HG03066 (cell line): ENCODE results near the gene AIF1.

ENCODE experiments used
- ATAC-seq: cut with Tn5 transposase; IDR thresholded peaks from one replicate; pipeline ENCODE4 v1.9.1; 2021; ENCODE audit warnings: low read depth; ENCODE audit not compliant: unreplicated experiment

The AIF1 gene

DNA sequence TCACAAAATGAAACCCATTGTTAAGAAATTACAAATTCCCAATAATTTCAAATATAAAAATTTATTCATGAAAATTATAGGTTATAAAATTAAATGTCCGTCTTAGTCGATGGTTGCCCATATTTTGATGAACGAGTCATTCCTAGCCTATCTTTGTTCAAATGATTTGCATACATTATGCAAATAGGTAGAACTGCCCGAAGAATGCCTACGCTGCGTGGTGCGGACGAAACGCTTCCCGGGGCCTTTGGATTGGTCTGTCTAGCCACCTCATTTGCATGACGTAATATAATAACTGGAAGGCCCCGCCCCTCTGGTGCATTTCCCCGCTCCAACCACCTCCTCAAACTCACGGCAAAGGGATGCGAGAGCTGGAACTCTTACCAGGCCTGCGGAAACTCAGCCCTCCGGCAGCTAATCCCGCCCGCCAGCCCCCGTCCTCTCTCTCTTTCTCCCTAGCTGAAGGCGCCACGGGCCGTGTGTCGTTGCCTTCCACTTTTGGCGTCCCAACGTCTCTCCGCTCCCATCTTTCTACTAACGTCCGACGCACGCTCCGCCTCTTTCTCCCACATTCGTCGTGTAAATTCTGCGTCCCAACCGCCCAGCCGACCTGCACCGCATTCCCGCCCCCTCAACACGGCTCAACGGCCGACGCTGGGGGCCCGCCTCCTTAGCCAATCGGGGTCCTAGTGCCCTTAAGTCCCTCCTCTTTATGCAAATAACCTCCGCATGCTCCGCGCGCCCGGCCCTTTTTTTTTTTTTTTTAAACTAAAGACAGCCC, 5.0 kb downstream of the AIF1 start:
- peak; percentile 83 for ATAC-seq

DNA sequence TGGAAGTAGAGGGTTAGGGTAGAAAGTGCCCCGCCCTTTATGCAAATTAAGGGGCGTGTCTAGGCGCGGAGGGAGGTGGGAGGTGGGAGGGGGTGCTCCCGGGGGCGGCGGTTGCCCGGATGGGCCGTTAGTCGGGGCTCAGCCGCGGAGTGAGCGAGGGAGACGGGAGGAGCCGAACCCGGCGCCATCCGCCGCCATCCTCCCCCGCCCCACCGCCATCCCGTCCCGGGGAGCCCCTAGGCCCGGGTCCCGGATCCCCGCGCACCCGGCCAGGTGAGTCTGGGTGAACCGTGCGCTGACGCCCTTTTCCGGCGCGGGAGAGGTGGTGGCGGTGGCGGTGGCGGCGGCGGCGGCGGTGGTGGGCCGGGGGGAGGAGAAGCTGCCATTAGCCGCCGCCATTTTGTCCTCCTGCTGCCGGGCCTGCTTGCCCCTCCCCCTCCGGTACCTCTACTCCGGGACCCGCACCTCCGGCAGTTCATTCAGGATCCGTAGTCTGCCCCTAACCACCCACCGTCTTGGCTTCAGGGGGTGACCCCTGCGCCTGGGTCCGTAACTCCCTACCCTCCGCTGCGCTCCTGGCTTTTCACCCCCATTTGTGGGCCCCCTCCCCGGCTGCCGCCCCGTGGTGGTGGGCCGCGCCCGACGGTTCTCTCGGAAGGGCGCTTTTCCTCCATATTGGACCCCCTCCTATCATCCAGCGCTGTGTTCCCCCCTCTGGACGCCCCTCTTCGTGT, 5.7 kb downstream of the AIF1 start, which contains the start of gene PRRC2A:
PRRC2A (plus strand) TSS at position 130 of the 734 bp plus-strand sequence. CDS start 2,075 bp downstream, outside the sequence.
- ATAC-seq: peak; percentile 34

DNA sequence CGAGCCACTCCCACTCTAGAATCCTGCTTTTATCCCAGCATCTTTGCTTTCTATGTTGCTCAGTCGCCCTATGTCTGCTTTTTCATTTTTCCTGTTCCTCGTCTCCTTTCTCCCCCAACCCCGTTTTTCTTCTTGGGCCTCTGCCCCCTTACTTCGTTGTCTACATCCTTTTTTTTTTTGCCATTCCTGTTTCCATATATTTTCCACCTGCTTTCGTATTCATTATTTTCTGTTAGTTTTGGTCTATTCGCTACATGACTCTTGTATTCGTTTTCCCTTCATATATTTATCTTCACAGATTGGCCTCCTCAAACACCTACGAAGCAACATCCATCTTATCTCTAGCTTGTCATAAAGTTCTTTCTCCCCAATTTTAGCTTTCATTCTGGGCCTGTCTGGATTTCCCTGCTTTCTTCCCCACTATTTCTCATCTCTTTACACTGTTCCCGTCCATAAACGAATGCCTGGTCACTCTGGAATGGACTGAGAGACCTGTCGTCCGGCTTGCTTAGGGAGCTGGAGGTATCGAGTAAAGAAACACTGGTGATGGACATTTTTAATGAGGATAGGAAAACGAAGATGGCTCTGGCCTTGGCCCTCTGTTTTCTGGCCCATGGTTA, 6.4 kb downstream of the AIF1 start:
- no peak for ATAC-seq

DNA sequence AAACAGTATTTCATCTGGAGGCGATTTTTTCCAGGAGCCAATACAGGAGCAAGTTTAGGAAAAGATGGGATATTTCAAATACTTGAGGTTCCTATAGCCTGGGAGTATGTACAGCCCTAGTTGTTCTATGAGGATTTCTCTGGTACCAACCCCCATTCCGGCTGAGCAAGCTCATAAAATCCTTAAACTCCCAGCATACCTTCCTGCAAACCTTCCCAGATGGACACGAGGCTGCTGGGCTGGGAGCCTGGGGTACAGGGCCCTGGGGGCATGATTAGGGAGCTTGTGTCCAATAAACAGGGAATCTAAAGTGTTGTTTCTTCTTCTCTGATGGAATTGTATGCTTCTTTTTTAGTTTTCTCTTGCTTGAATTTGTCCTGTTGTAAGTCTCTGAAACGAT, 7.0 kb downstream of the AIF1 start:
- ATAC-seq: no peak

DNA sequence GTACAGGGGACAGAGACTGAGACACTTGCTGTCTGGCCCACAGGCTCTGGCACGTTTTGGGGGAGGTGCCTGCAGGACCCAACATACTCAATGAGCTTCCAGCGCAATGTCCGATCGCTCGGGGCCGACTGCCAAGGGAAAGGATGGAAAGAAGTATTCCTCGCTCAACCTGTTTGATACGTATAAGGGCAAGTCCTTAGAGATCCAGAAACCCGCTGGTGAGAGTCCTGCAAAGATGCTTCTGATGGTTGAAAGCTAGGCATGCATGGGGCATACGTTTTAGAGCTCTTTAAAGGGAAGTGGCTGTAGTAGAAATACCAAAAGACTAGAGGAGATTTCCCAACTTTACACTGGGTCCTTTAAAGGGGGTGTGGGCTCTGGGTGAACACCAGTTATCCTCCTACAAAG, 7.7 kb downstream of the AIF1 start:
- ATAC-seq: no peak

DNA sequence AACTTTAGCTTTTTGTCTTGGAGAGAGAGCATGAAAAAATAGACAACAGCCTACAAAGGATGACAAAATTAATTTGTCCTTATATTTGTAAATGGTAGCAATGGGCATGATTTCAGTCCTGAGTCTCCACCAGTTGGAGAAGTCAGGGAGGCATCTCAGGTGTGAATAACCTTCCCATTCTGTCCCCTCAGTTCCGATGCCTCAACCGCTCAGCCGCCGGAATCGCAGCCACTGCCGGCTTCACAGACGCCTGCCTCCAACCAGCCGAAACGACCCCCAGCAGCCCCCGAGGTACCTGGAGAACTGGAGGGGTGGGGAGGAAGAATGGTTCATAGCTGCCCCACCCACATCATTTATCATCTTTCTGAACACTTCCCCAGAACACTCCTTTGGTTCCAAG, 9.0 kb downstream of the AIF1 start:
- no peak for ATAC-seq

DNA sequence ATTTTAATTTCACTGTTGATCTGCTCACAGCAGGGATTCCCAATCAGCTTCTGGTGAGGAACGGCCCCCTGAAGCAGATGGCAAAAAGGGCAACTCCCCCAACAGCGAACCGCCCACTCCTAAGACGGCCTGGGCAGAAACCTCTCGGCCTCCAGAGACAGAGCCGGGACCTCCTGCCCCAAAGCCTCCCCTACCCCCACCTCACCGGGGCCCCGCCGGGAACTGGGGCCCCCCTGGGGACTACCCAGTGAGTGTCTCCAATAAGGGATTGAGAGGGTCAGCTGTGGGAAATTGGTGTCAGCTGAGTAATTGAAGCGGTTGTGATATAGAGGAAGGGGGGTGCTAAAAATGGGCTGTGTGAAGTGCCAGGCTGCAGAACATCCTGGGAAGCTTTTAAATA, 11.9 kb downstream of the AIF1 start:
- no peak for ATAC-seq

DNA sequence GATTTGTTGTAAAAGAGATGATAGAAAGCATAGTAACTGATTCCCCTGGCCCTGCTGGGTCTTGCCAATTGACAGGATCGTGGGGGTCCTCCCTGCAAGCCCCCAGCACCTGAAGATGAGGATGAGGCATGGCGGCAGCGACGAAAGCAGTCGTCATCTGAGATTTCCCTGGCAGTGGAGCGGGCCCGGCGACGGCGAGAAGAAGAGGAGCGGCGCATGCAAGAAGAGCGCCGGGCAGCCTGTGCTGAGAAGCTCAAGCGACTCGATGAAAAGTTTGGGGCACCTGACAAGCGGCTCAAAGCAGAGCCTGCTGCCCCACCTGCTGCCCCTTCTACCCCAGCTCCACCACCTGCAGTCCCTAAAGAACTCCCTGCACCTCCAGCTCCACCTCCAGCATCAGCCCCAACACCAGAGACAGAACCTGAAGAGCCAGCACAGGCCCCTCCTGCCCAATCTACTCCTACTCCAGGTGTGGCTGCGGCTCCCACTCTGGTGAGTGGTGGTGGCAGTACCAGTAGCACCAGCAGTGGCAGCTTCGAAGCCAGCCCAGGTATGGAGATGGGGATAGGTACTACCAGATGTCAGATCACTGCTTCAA, 12.8 kb downstream of the AIF1 start:
- ATAC-seq: no peak

DNA sequence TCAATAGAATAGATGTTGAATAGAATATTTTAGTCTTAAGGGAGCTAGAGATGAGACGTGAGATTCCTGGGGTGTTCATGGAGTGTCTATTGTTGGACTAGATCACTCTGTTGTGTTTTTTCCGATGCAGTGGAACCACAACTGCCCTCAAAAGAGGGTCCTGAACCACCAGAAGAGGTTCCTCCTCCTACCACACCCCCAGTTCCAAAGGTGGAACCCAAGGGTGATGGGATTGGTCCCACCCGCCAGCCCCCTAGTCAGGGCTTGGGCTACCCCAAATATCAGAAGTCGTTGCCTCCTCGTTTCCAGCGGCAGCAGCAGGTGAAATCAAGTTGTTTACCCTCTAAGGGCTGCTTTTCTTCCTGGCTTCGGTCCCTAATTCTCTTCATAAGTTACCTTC, 14.0 kb downstream of the AIF1 start:
- no peak for ATAC-seq

DNA sequence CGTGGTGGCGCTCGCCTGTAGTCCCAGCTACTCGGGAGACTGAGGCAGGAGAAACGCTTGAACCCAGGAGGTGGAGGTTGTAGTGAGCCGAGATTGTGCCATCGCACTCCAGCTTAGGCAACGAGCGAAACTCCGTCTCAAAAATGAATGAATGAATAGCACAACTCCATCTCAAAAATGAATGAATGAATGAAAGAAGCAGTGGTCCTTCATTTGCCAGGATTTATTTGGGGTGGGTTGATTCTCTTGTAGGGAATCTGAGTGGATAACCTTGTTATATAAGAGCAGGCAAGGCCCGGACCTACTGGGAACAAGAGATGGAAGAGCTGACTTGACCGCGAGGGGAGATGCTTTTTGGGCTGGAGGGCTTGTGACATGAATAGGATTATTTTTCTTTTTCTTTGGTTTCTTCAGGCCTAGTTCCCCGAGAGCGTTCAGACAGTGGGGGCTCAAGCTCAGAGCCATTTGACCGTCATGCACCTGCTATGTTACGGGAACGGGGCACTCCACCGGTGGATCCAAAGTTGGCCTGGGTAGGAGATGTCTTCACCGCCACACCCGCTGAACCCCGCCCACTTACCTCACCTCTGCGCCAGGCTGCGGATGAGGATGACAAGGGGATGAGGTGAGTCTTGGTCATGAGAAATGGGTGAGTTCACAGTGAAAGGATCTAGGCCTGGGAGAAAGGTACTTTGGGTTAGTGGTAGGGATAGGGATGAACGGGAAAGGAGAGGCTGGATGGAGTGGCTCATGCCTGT, 15.3 kb downstream of the AIF1 start:
- no peak for ATAC-seq

DNA sequence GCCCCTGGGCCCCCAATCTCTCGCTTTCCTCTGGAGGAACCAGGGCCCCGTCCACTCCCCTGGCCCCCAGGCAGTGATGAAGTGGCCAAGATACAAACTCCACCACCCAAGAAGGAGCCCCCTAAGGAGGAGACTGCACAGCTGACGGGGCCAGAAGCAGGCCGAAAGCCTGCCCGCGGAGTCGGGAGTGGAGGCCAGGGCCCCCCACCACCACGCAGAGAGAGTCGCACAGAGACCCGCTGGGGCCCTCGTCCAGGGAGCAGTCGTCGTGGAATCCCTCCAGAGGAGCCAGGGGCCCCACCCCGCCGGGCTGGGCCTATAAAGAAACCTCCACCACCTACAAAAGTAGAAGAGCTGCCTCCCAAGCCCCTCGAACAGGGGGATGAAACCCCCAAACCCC, 16.2 kb downstream of the AIF1 start:
- no peak for ATAC-seq

DNA sequence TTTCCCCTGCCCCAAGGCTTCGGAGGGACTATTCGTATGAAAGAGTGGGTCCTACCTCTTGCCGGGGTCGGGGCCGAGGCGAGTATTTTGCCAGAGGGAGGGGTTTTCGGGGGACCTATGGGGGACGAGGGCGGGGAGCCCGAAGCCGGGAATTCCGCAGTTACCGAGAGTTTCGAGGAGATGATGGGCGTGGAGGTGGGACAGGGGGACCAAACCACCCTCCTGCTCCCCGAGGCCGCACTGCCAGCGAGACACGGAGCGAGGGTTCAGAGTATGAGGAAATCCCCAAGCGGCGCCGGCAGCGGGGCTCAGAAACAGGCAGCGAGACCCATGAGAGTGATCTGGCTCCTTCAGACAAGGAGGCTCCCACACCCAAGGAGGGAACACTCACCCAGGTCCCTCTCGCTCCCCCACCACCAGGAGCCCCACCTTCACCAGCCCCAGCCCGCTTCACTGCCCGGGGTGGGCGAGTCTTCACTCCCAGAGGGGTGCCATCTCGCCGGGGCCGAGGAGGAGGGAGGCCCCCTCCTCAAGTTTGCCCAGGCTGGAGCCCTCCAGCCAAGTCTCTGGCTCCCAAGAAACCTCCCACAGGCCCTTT, 16.7 kb downstream of the AIF1 start:
- ATAC-seq: no peak

DNA sequence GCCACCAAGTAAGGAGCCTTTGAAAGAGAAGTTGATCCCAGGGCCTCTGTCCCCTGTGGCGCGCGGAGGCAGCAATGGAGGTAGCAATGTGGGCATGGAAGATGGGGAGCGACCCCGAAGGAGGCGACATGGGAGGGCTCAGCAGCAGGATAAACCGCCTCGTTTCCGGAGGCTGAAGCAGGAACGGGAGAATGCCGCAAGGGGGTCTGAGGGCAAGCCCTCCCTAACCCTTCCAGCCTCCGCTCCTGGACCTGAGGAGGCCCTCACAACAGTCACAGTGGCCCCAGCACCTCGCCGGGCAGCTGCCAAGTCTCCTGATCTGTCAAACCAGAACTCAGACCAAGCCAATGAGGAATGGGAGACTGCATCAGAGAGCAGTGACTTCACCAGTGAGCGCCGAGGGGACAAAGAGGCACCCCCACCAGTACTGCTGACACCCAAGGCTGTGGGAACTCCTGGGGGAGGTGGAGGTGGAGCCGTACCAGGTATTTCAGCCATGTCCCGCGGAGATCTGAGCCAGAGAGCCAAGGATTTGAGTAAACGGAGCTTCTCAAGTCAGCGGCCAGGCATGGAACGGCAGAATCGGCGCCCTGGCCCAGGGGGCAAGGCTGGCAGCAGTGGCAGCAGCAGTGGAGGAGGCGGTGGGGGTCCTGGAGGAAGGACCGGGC, 17.4 kb downstream of the AIF1 start:
- ATAC-seq: no peak

DNA sequence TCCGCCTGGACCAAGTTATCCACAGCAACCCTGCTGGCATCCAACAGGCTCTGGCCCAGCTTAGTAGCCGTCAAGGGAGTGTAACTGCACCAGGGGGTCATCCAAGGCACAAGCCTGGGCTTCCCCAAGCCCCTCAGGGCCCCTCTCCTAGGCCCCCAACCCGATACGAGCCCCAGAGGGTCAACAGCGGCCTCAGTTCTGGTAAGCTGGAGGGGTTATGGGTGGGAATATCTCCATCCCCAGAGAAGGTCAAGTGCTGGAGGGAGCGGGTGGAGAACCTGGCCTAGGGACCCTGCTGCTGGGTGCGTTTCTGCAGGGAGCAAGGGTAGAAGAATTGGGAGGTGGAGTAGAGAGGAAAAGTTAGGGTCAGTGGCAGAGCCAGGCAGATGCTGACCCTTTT, 18.4 kb downstream of the AIF1 start:
- no peak for ATAC-seq

DNA sequence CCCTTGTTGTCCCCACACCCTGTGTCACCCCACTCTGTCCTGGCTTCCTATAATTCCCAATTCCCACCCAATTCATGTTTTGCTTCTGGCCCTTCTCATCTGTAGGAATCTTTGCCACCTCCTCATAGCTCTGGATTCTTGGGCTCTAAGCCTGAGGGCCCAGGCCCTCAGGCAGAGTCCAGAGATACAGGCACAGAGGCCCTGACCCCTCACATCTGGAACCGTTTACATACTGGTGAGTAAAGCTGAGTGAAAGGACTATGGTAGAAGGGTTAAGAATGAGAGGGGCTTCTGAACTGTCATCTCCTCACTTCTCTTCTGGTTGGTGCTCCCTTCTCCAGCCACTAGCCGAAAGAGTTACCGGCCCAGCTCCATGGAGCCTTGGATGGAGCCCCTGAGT, 19.1 kb downstream of the AIF1 start:
- ATAC-seq: no peak

DNA sequence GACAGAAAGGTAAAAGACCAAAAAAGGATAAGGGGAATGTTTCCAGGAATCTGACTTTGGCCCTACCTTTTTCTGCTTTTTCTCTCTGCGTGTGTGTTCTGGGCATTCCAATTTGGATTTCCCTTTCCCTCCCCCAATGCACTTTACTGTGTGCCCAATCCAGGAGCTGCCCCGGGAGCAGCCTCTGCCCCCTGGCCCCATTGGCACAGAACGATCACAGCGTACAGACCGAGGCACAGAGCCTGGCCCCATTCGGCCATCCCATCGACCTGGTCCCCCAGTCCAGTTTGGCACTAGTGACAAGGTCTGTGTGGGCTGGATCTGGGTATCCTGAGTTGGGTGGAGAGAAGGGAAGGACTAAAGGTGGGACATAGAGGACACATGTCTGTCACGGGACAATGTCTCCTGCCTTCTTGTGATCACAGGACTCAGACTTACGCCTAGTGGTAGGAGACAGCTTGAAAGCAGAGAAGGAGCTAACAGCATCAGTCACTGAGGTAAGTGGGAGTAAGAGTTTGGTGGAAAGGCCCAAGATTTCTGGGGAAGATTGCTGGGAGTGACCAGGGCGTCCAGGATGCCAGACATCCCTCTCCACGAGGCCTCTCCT, 20.0 kb downstream of the AIF1 start:
- ATAC-seq: no peak

DNA sequence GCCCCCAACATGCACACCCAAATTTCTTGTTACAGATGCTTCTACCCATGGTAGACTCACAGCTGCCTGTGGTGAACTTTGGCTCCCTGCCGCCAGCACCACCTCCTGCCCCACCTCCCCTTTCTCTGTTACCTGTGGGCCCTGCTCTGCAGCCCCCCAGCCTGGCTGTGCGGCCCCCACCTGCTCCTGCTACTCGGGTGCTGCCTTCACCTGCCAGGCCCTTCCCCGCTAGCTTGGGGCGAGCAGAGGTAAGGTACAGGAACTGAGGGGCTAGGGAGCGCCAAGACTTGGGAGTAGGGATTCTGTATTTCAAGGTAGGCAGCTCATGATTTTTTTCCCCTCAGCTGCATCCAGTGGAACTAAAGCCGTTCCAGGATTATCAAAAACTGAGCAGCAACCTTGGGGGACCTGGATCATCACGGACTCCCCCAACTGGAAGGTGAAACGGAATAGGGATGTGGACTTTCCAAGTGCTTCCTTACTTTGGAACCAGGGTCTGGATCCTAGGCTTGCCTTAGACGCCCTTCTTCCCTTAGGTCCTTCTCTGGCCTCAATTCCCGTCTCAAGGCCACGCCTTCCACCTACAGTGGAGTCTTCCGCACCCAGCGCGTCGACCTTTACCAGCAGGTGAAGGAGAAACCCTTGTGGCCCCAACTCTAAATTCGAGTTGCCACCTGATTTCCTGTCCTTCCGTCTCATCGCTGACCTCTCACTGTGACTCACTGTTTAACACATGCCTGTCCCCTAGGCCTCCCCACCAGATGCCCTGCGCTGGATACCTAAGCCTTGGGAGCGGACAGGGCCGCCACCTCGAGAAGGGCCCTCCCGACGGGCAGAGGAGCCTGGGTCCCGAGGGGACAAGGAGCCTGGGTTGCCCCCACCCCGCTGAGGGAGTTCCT, 21.9 kb downstream of the AIF1 start:
- ATAC-seq: no peak

DNA sequence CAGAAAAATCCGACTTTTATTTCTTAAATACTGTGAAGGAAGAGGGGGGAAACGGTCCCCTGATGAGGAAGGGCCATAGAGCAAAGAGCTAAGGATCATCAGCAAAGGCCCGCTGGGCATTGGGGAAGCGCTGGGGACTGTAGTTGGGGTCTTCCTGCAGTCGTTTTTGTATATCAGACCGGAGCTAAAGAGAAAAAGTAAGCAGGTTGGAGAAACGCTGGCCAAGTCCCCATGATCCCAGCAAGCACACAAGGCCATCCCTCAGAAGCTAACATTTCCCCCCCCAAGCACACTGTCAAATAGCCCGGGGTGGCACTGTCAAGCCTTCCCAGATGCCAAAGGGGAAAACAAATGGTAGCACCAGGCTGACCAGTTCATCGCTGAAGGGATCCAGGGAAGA, 24.0 kb downstream of the AIF1 start:
- no peak for ATAC-seq
